DMS 273 treated with DMSO at 0.1 percent for 48 hours (cell line): ENCODE data around the gene CHRD.

Experiments
- DNase-seq: peaks from one replicate; lab custom pipeline; 2025; lab: John Stamatoyannopoulos, UW

The CHRD gene

DNA sequence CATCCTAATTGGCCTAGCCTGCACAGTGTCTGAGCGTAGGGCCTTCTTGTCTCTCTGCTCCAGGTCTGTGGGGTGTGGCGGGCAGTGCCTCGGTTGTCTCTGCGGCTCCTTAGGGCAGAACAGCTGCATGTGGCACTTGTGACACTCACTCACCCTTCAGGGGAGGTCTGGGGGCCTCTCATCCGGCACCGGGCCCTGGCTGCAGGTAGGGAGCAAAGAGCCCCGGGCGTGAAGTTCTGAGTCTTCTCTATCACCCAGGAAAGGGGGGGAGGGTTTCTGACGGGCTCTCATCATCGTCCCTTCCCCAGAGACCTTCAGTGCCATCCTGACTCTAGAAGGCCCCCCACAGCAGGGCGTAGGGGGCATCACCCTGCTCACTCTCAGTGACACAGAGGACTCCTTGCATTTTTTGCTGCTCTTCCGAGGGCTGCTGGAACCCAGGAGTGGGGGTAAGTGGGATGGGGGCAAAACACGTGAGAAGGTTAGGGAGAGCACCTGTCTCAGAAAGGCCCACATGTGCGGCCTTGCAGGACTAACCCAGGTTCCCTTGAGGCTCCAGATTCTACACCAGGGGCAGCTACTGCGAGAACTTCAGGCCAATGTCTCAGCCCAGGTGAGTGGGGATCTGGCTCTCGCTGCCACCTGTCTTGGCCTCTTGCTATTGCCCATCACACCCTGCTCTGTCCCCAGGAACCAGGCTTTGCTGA is 2.6 kb downstream of the CHRD start:
- DNase-seq, result no peak

- no peak for DNase-seq
Measured at GRCh38 chr3:184383033-184383740, 3.3 kb downstream of the CHRD start.

DNA sequence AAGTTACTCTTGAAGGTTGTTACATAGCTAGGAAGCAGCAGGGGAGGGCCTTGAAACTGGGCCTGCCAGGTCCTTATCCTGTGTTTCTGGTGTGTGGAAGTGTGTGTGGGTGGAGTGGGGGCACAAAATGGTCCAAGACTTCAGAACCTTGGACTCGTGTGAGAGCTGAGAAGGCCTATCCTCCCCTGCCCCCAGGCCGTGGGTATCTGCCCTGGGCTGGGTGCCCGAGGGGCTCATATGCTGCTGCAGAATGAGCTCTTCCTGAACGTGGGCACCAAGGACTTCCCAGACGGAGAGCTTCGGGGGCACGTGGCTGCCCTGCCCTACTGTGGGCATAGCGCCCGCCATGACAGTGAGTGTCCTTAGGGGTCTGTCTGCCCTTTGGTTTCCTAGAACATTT is 4.5 kb downstream of the CHRD start:
- no peak for DNase-seq

GRCh38 chr3:184384856-184385422 is 5.1 kb downstream of the CHRD start:
- DNase-seq, result no peak

DNA sequence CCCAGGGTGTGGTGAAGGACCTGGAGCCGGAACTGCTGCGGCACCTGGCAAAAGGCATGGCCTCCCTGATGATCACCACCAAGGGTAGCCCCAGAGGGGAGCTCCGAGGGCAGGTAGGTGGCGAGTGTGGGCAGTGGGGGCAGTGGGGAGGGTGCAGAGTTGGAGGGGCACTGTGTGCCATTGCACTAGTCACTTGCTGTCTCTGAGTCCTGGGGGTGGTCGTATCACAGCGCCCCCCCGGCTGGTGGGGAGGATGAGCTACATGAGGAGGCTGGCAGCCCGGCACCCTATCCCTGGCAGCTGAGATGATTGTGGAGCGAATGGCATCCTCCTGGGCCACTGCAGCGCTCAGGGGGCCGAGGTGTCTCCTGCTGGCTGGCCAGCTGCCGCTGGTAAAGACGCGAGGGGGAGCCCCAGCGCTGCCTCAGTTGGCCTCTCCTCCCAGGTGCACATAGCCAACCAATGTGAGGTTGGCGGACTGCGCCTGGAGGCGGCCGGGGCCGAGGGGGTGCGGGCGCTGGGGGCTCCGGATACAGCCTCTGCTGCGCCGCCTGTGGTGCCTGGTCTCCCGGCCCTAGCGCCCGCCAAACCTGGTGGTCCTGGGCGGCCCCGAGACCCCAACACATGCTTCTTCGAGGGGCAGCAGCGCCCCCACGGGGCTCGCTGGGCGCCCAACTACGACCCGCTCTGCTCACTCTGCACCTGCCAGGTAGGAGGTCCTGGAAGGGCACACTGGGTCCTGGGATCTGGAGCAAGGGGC is 6.4 kb downstream of the CHRD start:
- DNase-seq, result no peak

- no peak for DNase-seq
Measured at GRCh38 chr3:184387174-184387714, 7.4 kb downstream of the CHRD start.

- no peak for DNase-seq
Measured at GRCh38 chr3:184388164-184388935, 8.5 kb downstream of the CHRD start.

- DNase-seq, result no peak
Measured at GRCh38 chr3:184388936-184389230, 9.0 kb downstream of the CHRD start.

DNA sequence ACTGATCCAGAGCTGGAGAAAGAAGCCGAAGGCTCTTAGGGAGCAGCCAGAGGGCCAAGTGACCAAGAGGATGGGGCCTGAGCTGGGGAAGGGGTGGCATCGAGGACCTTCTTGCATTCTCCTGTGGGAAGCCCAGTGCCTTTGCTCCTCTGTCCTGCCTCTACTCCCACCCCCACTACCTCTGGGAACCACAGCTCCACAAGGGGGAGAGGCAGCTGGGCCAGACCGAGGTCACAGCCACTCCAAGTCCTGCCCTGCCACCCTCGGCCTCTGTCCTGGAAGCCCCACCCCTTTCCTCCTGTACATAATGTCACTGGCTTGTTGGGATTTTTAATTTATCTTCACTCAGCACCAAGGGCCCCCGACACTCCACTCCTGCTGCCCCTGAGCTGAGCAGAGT is 9.5 kb downstream of the CHRD start:
- no peak for DNase-seq

- no peak for DNase-seq
Measured at GRCh38 chr3:184389935-184390528, 10.2 kb downstream of the CHRD start.

- DNase-seq, result no peak
Measured at GRCh38 chr3:184391266-184391665, 11.4 kb downstream of the CHRD start.

DNA sequence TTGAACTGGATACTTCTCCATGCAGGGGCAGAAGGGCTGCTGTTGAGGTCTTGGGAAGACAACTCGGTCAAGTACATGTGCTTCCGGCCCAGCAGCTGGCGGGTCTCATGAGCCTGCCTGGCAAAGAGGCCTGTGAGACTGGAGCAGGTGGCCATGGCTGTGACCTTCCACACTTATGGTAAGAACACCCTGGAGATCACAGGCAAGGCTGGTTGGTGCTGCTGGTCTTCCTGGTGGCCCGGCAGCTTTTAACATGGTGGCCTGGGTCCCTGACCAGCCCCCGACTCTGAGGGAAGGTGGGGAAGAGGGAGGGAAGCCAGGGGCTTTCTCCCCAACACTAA is 15.4 kb downstream of the CHRD start:
- no peak for DNase-seq

- DNase-seq, result no peak
Measured at GRCh38 chr3:184399410-184399809, 19.6 kb downstream of the CHRD start.

- no peak for DNase-seq
Measured at GRCh38 chr3:184405075-184406030, 25.5 kb downstream of the CHRD start.

- no peak for DNase-seq
Measured at GRCh38 chr3:184409331-184409926, 29.6 kb downstream of the CHRD start.

- no peak for DNase-seq
Measured at GRCh38 chr3:184409946-184410500, 30.2 kb downstream of the CHRD start.

DNA sequence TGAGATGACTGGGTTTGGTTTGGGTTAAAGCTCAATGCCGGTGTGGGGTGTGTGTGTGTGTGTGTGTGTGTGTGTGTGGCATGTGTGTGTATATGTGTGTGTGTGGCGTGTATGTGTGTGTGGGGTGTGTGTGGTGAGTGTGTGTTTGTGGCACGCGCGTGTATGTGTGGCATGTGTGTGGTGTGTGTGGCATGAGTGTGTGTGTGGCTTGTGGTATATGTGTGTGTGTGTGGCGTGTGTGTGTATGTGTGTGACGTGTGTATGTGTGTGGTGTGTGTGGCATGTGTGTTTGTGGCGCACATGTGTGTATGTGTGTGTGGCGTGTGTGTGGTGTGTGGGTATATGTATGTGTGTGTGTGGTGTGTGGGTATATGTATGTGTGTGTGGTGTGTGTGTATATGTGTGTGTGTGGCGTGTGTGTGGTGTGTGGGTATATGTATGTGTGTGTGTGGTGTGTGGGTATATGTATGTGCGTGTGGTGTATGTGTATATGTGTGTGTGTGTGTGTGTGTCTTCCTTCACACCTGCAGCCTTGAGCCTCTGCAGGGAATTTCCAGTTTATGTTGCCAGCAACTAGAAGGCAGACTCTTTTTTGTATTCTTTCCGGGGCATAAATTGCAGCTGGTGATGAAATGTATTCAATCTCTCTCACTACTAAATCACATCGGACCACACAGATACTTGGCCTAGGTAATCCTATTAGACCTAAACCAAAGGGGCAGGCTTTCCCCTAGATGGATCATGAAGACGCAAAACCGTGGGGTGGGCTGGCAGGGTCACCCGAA is 34.8 kb downstream of the CHRD start:
- DNase-seq, result no peak

DNA sequence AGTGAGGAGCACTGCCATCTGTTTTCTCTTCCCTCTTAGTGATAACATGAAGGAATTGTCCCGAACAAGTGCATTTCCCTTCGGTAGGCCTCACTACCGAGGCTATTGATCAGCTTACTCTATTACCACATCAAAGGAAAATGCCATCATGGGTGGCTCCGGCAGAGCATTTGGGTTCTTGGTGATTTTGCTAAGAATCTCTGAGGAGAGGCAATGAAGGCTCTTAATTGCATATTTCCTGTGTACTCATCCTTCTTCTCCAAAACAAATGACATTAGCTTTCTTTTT is 35.3 kb downstream of the CHRD start:
- no peak for DNase-seq
